Trophoblast cell (in vitro differentiated cells and primary cell): ENCODE measurements around the gene KLHL18.
"Not testable (repeated sequence)": the region's sequence is repeated elsewhere in the genome, so short reads cannot be mapped to it uniquely, and the experiment has no call there.

Experiments used
- DNase-seq, 2 donors: peaks; one replicate each; pipeline ENCODE4 v3.0.0-alpha.2; 2016
- H2AFZ ChIP-seq: 2 replicates; pipeline ENCODE4 v1.6.1; 2013; ENCODE audit warnings: low read length, moderate library complexity, mild to moderate bottlenecking; ENCODE audit not compliant: insufficient read depth, poor library complexity
- H2AK5ac ChIP-seq: 2 replicates; pipeline ENCODE4 v1.6.1; 2013; ENCODE audit warnings: mild to moderate bottlenecking, low read length
- H2BK120ac ChIP-seq: 2 replicates; pipeline ENCODE4 v1.6.1; 2013; ENCODE audit warnings: low read length, mild to moderate bottlenecking, moderate library complexity; ENCODE audit not compliant: insufficient read depth, poor library complexity
- H2BK12ac ChIP-seq: 2 replicates; pipeline ENCODE4 v1.6.1; 2013; ENCODE audit warnings: mild to moderate bottlenecking, low read length, moderate library complexity
- H2BK5ac ChIP-seq: 2 replicates; pipeline ENCODE4 v1.6.1; 2013; ENCODE audit warnings: low read length, low read depth, moderate library complexity, mild to moderate bottlenecking; ENCODE audit not compliant: poor library complexity
- H3K14ac ChIP-seq: 2 replicates; pipeline ENCODE4 v1.6.1; 2013; ENCODE audit warnings: mild to moderate bottlenecking, low read length
- H3K18ac ChIP-seq: 2 replicates; pipeline ENCODE4 v1.6.1; 2013; ENCODE audit warnings: mild to moderate bottlenecking, low read length
- H3K23ac ChIP-seq: 2 replicates; pipeline ENCODE4 v1.6.1; 2013; ENCODE audit warnings: low read length
- H3K27ac ChIP-seq: 2 replicates; pipeline ENCODE4 v1.5.1; 2013; ENCODE audit warnings: low read depth, mild to moderate bottlenecking, inconsistent platforms, low read length, moderate library complexity
- H3K27me3 ChIP-seq: 2 replicates; pipeline ENCODE4 v1.6.1; 2013; ENCODE audit warnings: inconsistent platforms, mild to moderate bottlenecking, low read length, moderate library complexity; ENCODE audit not compliant: insufficient read depth
- H3K36me3 ChIP-seq, 2 experiments: 1 replicate in 1 of 2; 2 replicates in 1 of 2; pipeline ENCODE4 v1.6.1; 2013; ENCODE audit warnings: low read length in 2 of 2, mild to moderate bottlenecking in 2 of 2, moderate library complexity in 1 of 2; ENCODE audit not compliant: insufficient read depth in 2 of 2, control insufficient read depth in 1 of 2
- H3K4ac ChIP-seq: 2 replicates; pipeline ENCODE4 v1.6.1; 2013; ENCODE audit warnings: low read depth, mild to moderate bottlenecking, low read length, moderate library complexity
- H3K4me1 ChIP-seq, 2 experiments: 1 replicate in 1 of 2; 2 replicates in 1 of 2; pipeline ENCODE4 v1.6.1; 2013; ENCODE audit warnings: low read length in 2 of 2, mild to moderate bottlenecking in 2 of 2, moderate library complexity in 1 of 2; ENCODE audit not compliant: insufficient read depth in 2 of 2, control insufficient read depth in 1 of 2
- H3K4me2 ChIP-seq: 2 replicates; pipeline ENCODE4 v1.6.1; 2013; ENCODE audit warnings: inconsistent platforms, mild to moderate bottlenecking, low read length, moderate library complexity
- H3K4me3 ChIP-seq: 2 replicates; pipeline ENCODE4 v1.5.1; 2013; ENCODE audit warnings: mild to moderate bottlenecking, low read depth, low read length, inconsistent platforms
- H3K79me1 ChIP-seq: one replicate; pipeline ENCODE4 v1.6.1; 2013; ENCODE audit warnings: low read length
- H3K79me2 ChIP-seq: 2 replicates; pipeline ENCODE4 v1.6.1; 2013; ENCODE audit warnings: low read length, mild to moderate bottlenecking; ENCODE audit not compliant: control insufficient read depth, insufficient read depth, poor library complexity
- H3K9ac ChIP-seq: 2 replicates; pipeline ENCODE4 v1.6.1; 2013; ENCODE audit warnings: mild to moderate bottlenecking, low read length
- H3K9me3 ChIP-seq: 2 replicates; pipeline ENCODE4 v1.6.1; 2013; ENCODE audit warnings: low read depth, mild to moderate bottlenecking, control low read depth, inconsistent platforms, low read length; ENCODE audit not compliant: insufficient read depth
- H4K12ac ChIP-seq: 2 replicates; pipeline ENCODE4 v1.6.1; 2013; ENCODE audit warnings: low read depth, mild to moderate bottlenecking, low read length, moderate library complexity
- H4K8ac ChIP-seq: 2 replicates; pipeline ENCODE4 v1.6.1; 2013; ENCODE audit warnings: low read depth, mild to moderate bottlenecking, low read length, moderate library complexity
- H4K91ac ChIP-seq: one replicate; pipeline ENCODE4 v1.6.1; 2013; ENCODE audit warnings: low read depth, mild to moderate bottlenecking, low read length, moderate library complexity
- WGBS: extraction: QIAGEN DNeasy Blood & Tissue Kit; methylation state at CpG from one replicate; pipeline ENCODE4 v1.1.7; 2013; ENCODE audit warnings: missing lambda C conversion rate; ENCODE audit not compliant: insufficient read length, insufficient coverage; ENCODE audit errors: extremely low coverage; 5-methylcytosine and 5-hydroxymethylcytosine counted together

Gene KLHL18

GRCh38 chr3:47251085-47251484, 31.7 kb upstream of the KLHL18 start:
- H2AK5ac ChIP-seq, H3K4me2 ChIP-seq, H4K8ac ChIP-seq, H3K79me1 ChIP-seq, H3K23ac ChIP-seq, H3K79me2 ChIP-seq, H3K18ac ChIP-seq, H2BK5ac ChIP-seq, H3K14ac ChIP-seq, H3K4me1 ChIP-seq, H4K12ac ChIP-seq, H3K4me3 ChIP-seq, H3K9me3 ChIP-seq, H2BK12ac ChIP-seq, H3K27me3 ChIP-seq, H3K9ac ChIP-seq, H3K4ac ChIP-seq, H2BK120ac ChIP-seq, H2AFZ ChIP-seq, H3K27ac ChIP-seq, DNase-seq, H4K91ac ChIP-seq, H3K36me3 ChIP-seq: not testable (repeated sequence)
- WGBS = no CpG with 5 or more reads among the region's 3 CpGs

GRCh38 chr3:47251689-47252088, 31.1 kb upstream of the KLHL18 start:
- Histone ChIP-seq H3K9me3 (no peaks in the 10 kb centered on the region), H2BK12ac (no peak overlapping the region), H2BK5ac (no peak overlapping the region), H3K4me2 (no peak overlapping the region), H3K79me2 (no peaks in the 10 kb centered on the region), H4K8ac (no peak overlapping the region), H3K14ac (no peak overlapping the region), H3K23ac (no peak overlapping the region), H2AK5ac (no peak overlapping the region), H2AFZ (no peak overlapping the region), H4K91ac (no peak overlapping the region), H3K79me1 (no peaks in the 10 kb centered on the region), H2BK120ac (no peak overlapping the region), H3K4ac (no peak overlapping the region), H4K12ac (no peak overlapping the region), H3K4me1 (no peaks in the 10 kb centered on the region), H3K4me3 (no peak overlapping the region), H3K9ac (no peak overlapping the region), H3K27me3 (no peaks in the 10 kb centered on the region), H3K27ac (no peak overlapping the region), H3K36me3 (no peaks in the 10 kb centered on the region), H3K18ac (no peak overlapping the region)
- no peak for DNase-seq
- no CpG with 5 or more reads among the region's 5 CpGs for WGBS

GRCh38 chr3:47256331-47256730, 26.4 kb upstream of the KLHL18 start:
- H2BK120ac ChIP-seq, H2AK5ac ChIP-seq, H4K12ac ChIP-seq, H3K36me3 ChIP-seq, H3K79me2 ChIP-seq, H3K14ac ChIP-seq, H4K8ac ChIP-seq, H3K27me3 ChIP-seq, H3K18ac ChIP-seq, H3K23ac ChIP-seq, H3K4me1 ChIP-seq, H3K9ac ChIP-seq, H3K9me3 ChIP-seq, H3K4me2 ChIP-seq, DNase-seq, H3K27ac ChIP-seq, H3K79me1 ChIP-seq, H2AFZ ChIP-seq, H2BK12ac ChIP-seq, H4K91ac ChIP-seq, H3K4me3 ChIP-seq, H3K4ac ChIP-seq, H2BK5ac ChIP-seq: not testable (repeated sequence)
- WGBS = no CpG with 5 or more reads among the region's 25 CpGs

- Histone ChIP-seq H3K4me3 (no peak overlapping the region), H3K79me2 (no peaks in the 10 kb centered on the region), H3K9ac (no peak overlapping the region), H4K12ac (no peak overlapping the region), H3K36me3 (no peaks in the 10 kb centered on the region), H3K4me1 (peaks cover 2 to 6% of the 10 kb centered on the region in 2 experiments), H3K27ac (no peak overlapping the region), H2BK12ac (no peak overlapping the region), H3K27me3 (no peaks in the 10 kb centered on the region), H4K8ac (no peak overlapping the region), H2AK5ac (no peak overlapping the region), H4K91ac (no peak overlapping the region), H2AFZ (no peak overlapping the region), H2BK120ac (no peak overlapping the region), H3K9me3 (no peaks in the 10 kb centered on the region), H3K18ac (no peak overlapping the region), H3K23ac (no peak overlapping the region), H2BK5ac (no peak overlapping the region), H3K14ac (no peak overlapping the region), H3K4me2 (no peak overlapping the region), H3K4ac (no peak overlapping the region), H3K79me1 (no peaks in the 10 kb centered on the region)
- no CpG with 5 or more reads among the region's 3 CpGs for WGBS
- no peak for DNase-seq
These were observed 23.6 kb upstream of the KLHL18 start for GRCh38 chr3:47259114-47259513.
